IMR-90 (cell line): ENCODE results near the gene CYSTM1. TPM values are rescaled to one million over a fixed set of nuclear protein-coding genes. Genes with fewer than 3 reads are reported as not detected.

Experiments
- ATAC-seq: fragments of 200-7000 bp; cut with Tn5 transposase; 2 replicates; pipeline ENCODE4 v1.9.1; 2020; ENCODE audit warnings: low read depth, mild to moderate bottlenecking, moderate library complexity
- BruUV-seq: library from RNA; stranded (reverse); fragments of 400-500 nt; replicated peaks from 2 replicates; lab custom pipeline; 2021; lab: Mats Ljungman, UMichigan
- CTCF ChIA-PET: fragments of 300-600 bp; formaldehyde crosslinking; extraction: SDS; loops from one replicate; lab custom pipeline; 2021; ENCODE audit warnings: antibody characterized with exemption; lab: Yijun Ruan, JAX
- POLR2A ChIA-PET: fragments of 300-600 bp; sonication (Branson Sonifier 250); formaldehyde crosslinking; loops from one replicate; lab custom pipeline; 2022; ENCODE audit warnings: antibody characterized with exemption; ENCODE audit not compliant: unreplicated experiment; lab: Charles Lee
- DNase-seq: peaks from one replicate; pipeline ENCODE4 v3.0.0; 2013
- H2AFZ ChIP-seq: replicated peaks from 2 replicates; pipeline ENCODE3; 2013; ENCODE audit warnings: low read length, mild to moderate bottlenecking; ENCODE audit not compliant: poor library complexity
- H2AK5ac ChIP-seq: 2 replicates; pipeline ENCODE4 v1.6.1; 2013; ENCODE audit warnings: low read depth, low read length, inconsistent platforms
- H2AK9ac ChIP-seq: replicated peaks from 2 replicates; pipeline ENCODE3; 2013; ENCODE audit warnings: mild to moderate bottlenecking, low read depth, low read length, moderate library complexity; ENCODE audit not compliant: poor library complexity
- H2BK120ac ChIP-seq: 2 replicates; pipeline ENCODE4 v1.6.1; 2013; ENCODE audit warnings: low read depth, low read length, inconsistent platforms
- H2BK15ac ChIP-seq: 3 replicates; pipeline ENCODE4 v1.6.1; 2013; ENCODE audit warnings: low read depth, low read length, inconsistent platforms
- H2BK20ac ChIP-seq: 2 replicates; pipeline ENCODE4 v1.6.1; 2013; ENCODE audit warnings: low read depth, mild to moderate bottlenecking, inconsistent platforms, low read length, moderate library complexity
- H2BK5ac ChIP-seq: 2 replicates; pipeline ENCODE4 v1.6.1; 2013; ENCODE audit warnings: mild to moderate bottlenecking, low read depth, low read length, inconsistent platforms; ENCODE audit not compliant: poor library complexity, severe bottlenecking
- H3K14ac ChIP-seq: replicated peaks from 2 replicates; pipeline ENCODE4 v1.6.1; 2013; ENCODE audit warnings: low read depth, low read length, inconsistent platforms
- H3K18ac ChIP-seq: 2 replicates; pipeline ENCODE4 v1.6.1; 2013; ENCODE audit warnings: low read depth, low read length, control low read depth
- H3K23ac ChIP-seq: 2 replicates; pipeline ENCODE4 v1.6.1; 2013; ENCODE audit warnings: low read depth, low read length, inconsistent platforms
- H3K27ac ChIP-seq: 2 replicates; pipeline ENCODE4 v1.5.1; 2013; ENCODE audit warnings: mild to moderate bottlenecking, control low read depth, low read length; ENCODE audit not compliant: insufficient read depth
- H3K27me3 ChIP-seq: 2 replicates; pipeline ENCODE4 v1.6.1; 2013; ENCODE audit warnings: low read length; ENCODE audit not compliant: control insufficient read depth, insufficient read depth
- H3K36me3 ChIP-seq: 2 replicates; pipeline ENCODE4 v1.6.1; 2013; ENCODE audit warnings: low read length, mixed read lengths; ENCODE audit not compliant: control insufficient read depth, insufficient read depth
- H3K4ac ChIP-seq: 2 replicates; pipeline ENCODE4 v1.6.1; 2013; ENCODE audit warnings: low read depth, low read length, inconsistent platforms
- H3K4me1 ChIP-seq: 2 replicates; pipeline ENCODE4 v1.6.1; 2013; ENCODE audit warnings: low read length, mixed read lengths; ENCODE audit not compliant: control insufficient read depth, insufficient read depth
- H3K4me2 ChIP-seq: 2 replicates; pipeline ENCODE4 v1.6.1; 2013; ENCODE audit warnings: low read depth, mild to moderate bottlenecking, control low read depth, low read length, moderate library complexity
- H3K4me3 ChIP-seq: 2 replicates; pipeline ENCODE4 v1.5.1; 2013; ENCODE audit warnings: low read depth, mild to moderate bottlenecking, control low read depth, low read length, moderate library complexity; ENCODE audit not compliant: insufficient read depth
- H3K56ac ChIP-seq: 2 replicates; pipeline ENCODE4 v1.6.1; 2013; ENCODE audit warnings: low read length, inconsistent platforms; ENCODE audit not compliant: insufficient read depth; ENCODE audit errors: extremely low read depth
- H3K79me1 ChIP-seq, 2 experiments: 2 replicates each; pipeline ENCODE4 v1.6.1; 2013; ENCODE audit warnings: low read length in 2 of 2, inconsistent platforms in 1 of 2, low read depth in 1 of 2
- H3K9ac ChIP-seq: 2 replicates; pipeline ENCODE4 v1.6.1; 2013; ENCODE audit warnings: low read depth, low read length, control low read depth
- H3K9me1 ChIP-seq: 2 replicates; pipeline ENCODE4 v1.6.1; 2013; ENCODE audit warnings: low read length, inconsistent platforms; ENCODE audit not compliant: insufficient read depth
- H3K9me3 ChIP-seq: 2 replicates; pipeline ENCODE4 v1.6.1; 2013; ENCODE audit warnings: low read length; ENCODE audit not compliant: control insufficient read depth, insufficient read depth
- H4K20me1 ChIP-seq: 2 replicates; pipeline ENCODE4 v1.6.1; 2013; ENCODE audit warnings: low read length, inconsistent platforms; ENCODE audit not compliant: insufficient read depth
- H4K5ac ChIP-seq: 2 replicates; pipeline ENCODE4 v1.6.1; 2013; ENCODE audit warnings: mild to moderate bottlenecking, low read depth, low read length, control low read depth
- H4K8ac ChIP-seq, 2 experiments: 2 replicates each; pipeline ENCODE4 v1.6.1; 2013; ENCODE audit warnings: low read depth in 2 of 2, low read length in 2 of 2, control low read depth in 1 of 2, inconsistent platforms in 1 of 2
- H4K91ac ChIP-seq: 2 replicates; pipeline ENCODE4 v1.6.1; 2013; ENCODE audit warnings: low read depth, low read length, inconsistent platforms; ENCODE audit not compliant: insufficient read depth
- BHLHE40 ChIP-seq: fragments of 150-350 bp; IDR thresholded peaks from 2 replicates; pipeline ENCODE4 v1.6.1; 2016; ENCODE audit warnings: mild to moderate bottlenecking, low read depth, low read length
- CEBPB ChIP-seq: IDR thresholded peaks from 2 replicates; pipeline ENCODE4 v1.6.1; 2012; ENCODE audit warnings: low read depth, low read length, improper control_type of control experiment
- CHD1 ChIP-seq: IDR thresholded peaks from 2 replicates; pipeline ENCODE4 v1.6.1; 2012; ENCODE audit warnings: low read depth, low read length, improper control_type of control experiment
- FOS ChIP-seq: fragments of 150-350 bp; IDR thresholded peaks from 2 replicates; pipeline ENCODE4 v1.6.1; 2016; ENCODE audit warnings: low read depth, low read length
- MAFK ChIP-seq: IDR thresholded peaks from 2 replicates; pipeline ENCODE4 v1.6.1; 2012; ENCODE audit warnings: low read depth, low read length, improper control_type of control experiment
- MAZ ChIP-seq: IDR thresholded peaks from 2 replicates; pipeline ENCODE4 v1.6.1; 2012; ENCODE audit warnings: low read depth, mild to moderate bottlenecking, low read length, improper control_type of control experiment, moderate library complexity, borderline replicate concordance
- MXI1 ChIP-seq: IDR thresholded peaks from 2 replicates; pipeline ENCODE4 v1.6.1; 2012; ENCODE audit warnings: low read depth, mild to moderate bottlenecking, low read length, moderate library complexity, borderline replicate concordance
- NFE2L2 ChIP-seq: fragments of 150-350 bp; IDR thresholded peaks from 2 replicates; pipeline ENCODE4 v1.6.1; 2016; ENCODE audit warnings: low read depth, mild to moderate bottlenecking, low read length
- POLR2A ChIP-seq: IDR thresholded peaks from 2 replicates; pipeline ENCODE4 v1.6.1; 2012; ENCODE audit warnings: mild to moderate bottlenecking, low read depth, low read length
- RAD21 ChIP-seq: IDR thresholded peaks from 2 replicates; pipeline ENCODE4 v1.6.1; 2012; ENCODE audit warnings: low read length, improper control_type of control experiment
- RCOR1 ChIP-seq: IDR thresholded peaks from 2 replicates; pipeline ENCODE4 v1.6.1; 2012; ENCODE audit warnings: mild to moderate bottlenecking, low read length, improper control_type of control experiment; ENCODE audit not compliant: insufficient replicate concordance
- RFX5 ChIP-seq: IDR thresholded peaks from 2 replicates; pipeline ENCODE4 v1.8.0; 2012; ENCODE audit warnings: low read depth, mild to moderate bottlenecking, low read length, moderate library complexity
- SMC3 ChIP-seq: fragments of 150-350 bp; IDR thresholded peaks from 2 replicates; pipeline ENCODE4 v1.6.1; 2016; ENCODE audit warnings: low read depth, mild to moderate bottlenecking, antibody characterized with exemption, low read length, moderate library complexity
- WGBS, 2 experiments: methylation state at CpG; one replicate each; pipeline versions ENCODE4 v1.1.5 to v1.1.7; 2013; ENCODE audit warnings: missing lambda C conversion rate in 2 of 2; ENCODE audit not compliant: insufficient read length in 1 of 2; ENCODE audit errors: extremely low coverage in 2 of 2; 5-methylcytosine and 5-hydroxymethylcytosine counted together
- dilution Hi-C: fragments of 300-500 bp; cut with HindIII; formaldehyde crosslinking; loops from one replicate; pipeline ENCODE4 v1.14.3; 2018; ENCODE audit warnings: low sequenced_read_pairs; ENCODE audit not compliant: unreplicated experiment
- in situ Hi-C: fragments of 300-500 bp; cut with MboI; formaldehyde crosslinking; loops from 3 replicates; pipeline ENCODE4 v1.14.3; 2019; ENCODE audit warnings: low sequenced_read_pairs, inconsistent platforms, mixed read lengths
- intact Hi-C: fragments of 100-400 bp; cut with micrococcal nuclease; formaldehyde crosslinking; loops from 2 replicates; pipeline ENCODE4 v1.10.0; 2022
- polyA plus RNA-seq, 3 experiments: library from polyadenylated mRNA; depleted of rRNA; stranded (reverse); fragments of >200 nt; gene quantifications; 2 replicates each; pipeline ENCODE4 v1.2.3, GENCODE V29; 2012; ENCODE audit warnings: low replicate concordance in 1 of 3
- total RNA-seq: library from RNA; depleted of rRNA; stranded (reverse); fragments of >200 nt; gene quantifications from 2 replicates; pipeline ENCODE4 v1.2.3, GENCODE V29; 2012
- TF ChIP-seq, protein P1 (sequence below): fragments of 150-350 bp; IDR thresholded peaks from 2 replicates; pipeline ENCODE4 v1.6.1; 2016; ENCODE audit warnings: low read depth, mild to moderate bottlenecking, low read length, moderate library complexity, borderline replicate concordance
- TF ChIP-seq, protein P2 (sequence below): conservative IDR thresholded peaks from 2 replicates; pipeline ENCODE4 v1.5.1; 2012; ENCODE audit warnings: mild to moderate bottlenecking, low read depth, low read length, improper control_type of control experiment
- TF ChIP-seq, protein P3 (sequence below): fragments of 150-350 bp; IDR thresholded peaks from 2 replicates; pipeline ENCODE4 v1.6.1; 2017; ENCODE audit warnings: mild to moderate bottlenecking, antibody characterized with exemption, low read length, low read depth

The CYSTM1 gene
- total and polyA plus RNA-seq, 2 of the 4 experiments (the other 2 are of a cell fraction) = 7.3 to 15.0 TPM

DNA sequence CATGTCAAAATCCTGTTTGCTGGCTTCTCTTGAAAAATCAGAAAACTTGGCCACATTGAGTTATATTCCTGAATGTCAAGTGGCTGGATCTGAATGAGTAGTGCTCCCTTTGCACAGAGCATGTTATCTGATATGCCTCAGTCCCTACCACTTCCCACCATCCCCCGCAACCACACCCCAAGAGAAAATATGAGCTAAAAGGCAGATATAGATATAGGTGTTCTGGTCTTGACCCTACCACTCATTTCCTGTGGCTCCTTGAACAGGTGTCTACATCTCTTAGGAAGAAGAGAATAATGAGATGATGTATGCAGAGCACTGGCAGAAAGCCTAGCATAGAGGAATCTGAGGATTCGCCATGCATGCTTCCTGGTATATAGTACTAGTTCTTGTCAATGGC lies 6.6 kb upstream of the CYSTM1 start:
- in situ Hi-C loops = loop anchor here (5.0 to 10.0 kb wide), 2 partner anchors 96 to 384 kb away; no protein-coding TSS in a partner anchor
- Histone ChIP-seq H2BK15ac (no peak overlapping the region), H4K5ac (no peak overlapping the region), H3K36me3 (no peaks in the 10 kb centered on the region), H3K9me3 (no peaks in the 10 kb centered on the region), H3K4ac (no peak overlapping the region), H2AK9ac (no peak overlapping the region), H3K27me3 (no peaks in the 10 kb centered on the region), H3K4me3 (no peak overlapping the region), H4K20me1 (no peaks in the 10 kb centered on the region), H2AFZ (no peak overlapping the region), H3K14ac (no peak overlapping the region), H3K4me1 (no peaks in the 10 kb centered on the region), H3K27ac (no peak overlapping the region), H2AK5ac (no peak overlapping the region), H4K91ac (no peak overlapping the region), H3K79me1 (no peaks in the 10 kb centered on the region), H2BK120ac (no peak overlapping the region), H2BK5ac (no peak overlapping the region), H3K9me1 (no peaks in the 10 kb centered on the region), H3K56ac (no peak overlapping the region), H3K23ac (no peak overlapping the region), H3K18ac (no peak overlapping the region), H4K8ac (no peak overlapping the region), H2BK20ac (no peak overlapping the region), H3K9ac (no peak overlapping the region), H3K4me2 (no peak overlapping the region)
- no peak for ATAC-seq
- no TSS peak for BruUV-seq
- TF ChIP-seq, protein P1, sequence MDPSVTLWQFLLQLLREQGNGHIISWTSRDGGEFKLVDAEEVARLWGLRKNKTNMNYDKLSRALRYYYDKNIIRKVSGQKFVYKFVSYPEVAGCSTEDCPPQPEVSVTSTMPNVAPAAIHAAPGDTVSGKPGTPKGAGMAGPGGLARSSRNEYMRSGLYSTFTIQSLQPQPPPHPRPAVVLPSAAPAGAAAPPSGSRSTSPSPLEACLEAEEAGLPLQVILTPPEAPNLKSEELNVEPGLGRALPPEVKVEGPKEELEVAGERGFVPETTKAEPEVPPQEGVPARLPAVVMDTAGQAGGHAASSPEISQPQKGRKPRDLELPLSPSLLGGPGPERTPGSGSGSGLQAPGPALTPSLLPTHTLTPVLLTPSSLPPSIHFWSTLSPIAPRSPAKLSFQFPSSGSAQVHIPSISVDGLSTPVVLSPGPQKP = no peak
- TF ChIP-seq RAD21 (no peak), MAZ (no peak), CHD1 (no peak), POLR2A (no peak), CEBPB (no peak), NFE2L2 (no peak), MAFK (no peak), SMC3 (no peak), MXI1 (no peak), RCOR1 (no peak), FOS (no peak), BHLHE40 (no peak), RFX5 (no peak)
- TF ChIP-seq, protein P2, sequence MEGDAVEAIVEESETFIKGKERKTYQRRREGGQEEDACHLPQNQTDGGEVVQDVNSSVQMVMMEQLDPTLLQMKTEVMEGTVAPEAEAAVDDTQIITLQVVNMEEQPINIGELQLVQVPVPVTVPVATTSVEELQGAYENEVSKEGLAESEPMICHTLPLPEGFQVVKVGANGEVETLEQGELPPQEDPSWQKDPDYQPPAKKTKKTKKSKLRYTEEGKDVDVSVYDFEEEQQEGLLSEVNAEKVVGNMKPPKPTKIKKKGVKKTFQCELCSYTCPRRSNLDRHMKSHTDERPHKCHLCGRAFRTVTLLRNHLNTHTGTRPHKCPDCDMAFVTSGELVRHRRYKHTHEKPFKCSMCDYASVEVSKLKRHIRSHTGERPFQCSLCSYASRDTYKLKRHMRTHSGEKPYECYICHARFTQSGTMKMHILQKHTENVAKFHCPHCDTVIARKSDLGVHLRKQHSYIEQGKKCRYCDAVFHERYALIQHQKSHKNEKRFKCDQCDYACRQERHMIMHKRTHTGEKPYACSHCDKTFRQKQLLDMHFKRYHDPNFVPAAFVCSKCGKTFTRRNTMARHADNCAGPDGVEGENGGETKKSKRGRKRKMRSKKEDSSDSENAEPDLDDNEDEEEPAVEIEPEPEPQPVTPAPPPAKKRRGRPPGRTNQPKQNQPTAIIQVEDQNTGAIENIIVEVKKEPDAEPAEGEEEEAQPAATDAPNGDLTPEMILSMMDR = no peak
- TF ChIP-seq, protein P3, sequence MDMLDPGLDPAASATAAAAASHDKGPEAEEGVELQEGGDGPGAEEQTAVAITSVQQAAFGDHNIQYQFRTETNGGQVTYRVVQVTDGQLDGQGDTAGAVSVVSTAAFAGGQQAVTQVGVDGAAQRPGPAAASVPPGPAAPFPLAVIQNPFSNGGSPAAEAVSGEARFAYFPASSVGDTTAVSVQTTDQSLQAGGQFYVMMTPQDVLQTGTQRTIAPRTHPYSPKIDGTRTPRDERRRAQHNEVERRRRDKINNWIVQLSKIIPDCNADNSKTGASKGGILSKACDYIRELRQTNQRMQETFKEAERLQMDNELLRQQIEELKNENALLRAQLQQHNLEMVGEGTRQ = no peak
- ChIA-PET CTCF (interaction anchor here (0.8 to 1.1 kb wide), 2 partner anchors 11 to 95 kb away, joined by 3 to 4 read pairs; no protein-coding TSS in a partner anchor), POLR2A (no interaction called here)
- dilution Hi-C loops = no loop called here
- DNase-seq = no peak
- intact Hi-C loops = no loop called here
- WGBS, 2 experiments = no CpG with 5 or more reads among the region's 2 CpGs
